A673 (cell line): ENCODE data around the gene CYBC1. TPM values are rescaled to one million over a fixed set of nuclear protein-coding genes. Genes with fewer than 3 reads are reported as not detected.

Experiments used
- BruUV-seq: library from RNA; stranded (reverse); fragments of 400-500 nt; replicated peaks from 2 replicates; lab custom pipeline; 2021; lab: Mats Ljungman, UMichigan
- CTCF ChIA-PET: fragments of 300-600 bp; sonication (Branson Sonifier 250); formaldehyde crosslinking; loops from one replicate; lab custom pipeline; 2022; ENCODE audit warnings: antibody characterized with exemption; lab: Charles Lee
- POLR2A ChIA-PET: fragments of 300-600 bp; sonication (Branson Sonifier 250); formaldehyde crosslinking; loops from one replicate; lab custom pipeline; 2022; ENCODE audit warnings: antibody characterized with exemption; ENCODE audit not compliant: low non-redundant PET; lab: Charles Lee
- DNase-seq: peaks from one replicate; pipeline ENCODE4 v3.0.0-alpha.2; 2015; ENCODE audit warnings: low spot score
- H3K27ac ChIP-seq: fragments of 200-600 bp; sonication (generic); 2 replicates; pipeline ENCODE4 v1.5.1; 2016; ENCODE audit warnings: mixed run types, low read depth, mild to moderate bottlenecking, mixed read lengths, antibody characterized with exemption, low read length; ENCODE audit not compliant: poor library complexity, severe bottlenecking
- H3K27me3 ChIP-seq: fragments of 200-600 bp; sonication (generic); replicated peaks from 2 replicates; pipeline ENCODE4 v1.6.1; 2017; ENCODE audit warnings: mixed run types, low read depth, mild to moderate bottlenecking, mixed read lengths, antibody characterized with exemption, low read length; ENCODE audit not compliant: insufficient read depth, poor library complexity
- H3K36me3 ChIP-seq: fragments of 200-600 bp; sonication (generic); 2 replicates; pipeline ENCODE4 v1.6.1; 2016; ENCODE audit warnings: mixed run types, mild to moderate bottlenecking, mixed read lengths, antibody characterized with exemption, low read length; ENCODE audit not compliant: insufficient read depth, poor library complexity, severe bottlenecking
- H3K4me1 ChIP-seq: fragments of 200-600 bp; sonication (generic); 2 replicates; pipeline ENCODE4 v1.6.1; 2017; ENCODE audit warnings: mixed run types, mild to moderate bottlenecking, mixed read lengths, antibody characterized with exemption, low read length; ENCODE audit not compliant: insufficient read depth, poor library complexity, severe bottlenecking
- H3K4me3 ChIP-seq: fragments of 200-600 bp; sonication (generic); 2 replicates; pipeline ENCODE4 v1.5.1; 2016; ENCODE audit warnings: low read depth, mixed run types, mild to moderate bottlenecking, mixed read lengths, low read length; ENCODE audit not compliant: poor library complexity, severe bottlenecking
- H3K9me3 ChIP-seq: fragments of 200-600 bp; sonication (generic); 2 replicates; pipeline ENCODE4 v1.6.1; 2016; ENCODE audit warnings: mixed run types, low read depth, mild to moderate bottlenecking, mixed read lengths, antibody characterized with exemption, low read length; ENCODE audit not compliant: poor library complexity, severe bottlenecking
- EZH2 ChIP-seq: fragments of 200-600 bp; sonication (generic); IDR thresholded peaks from 2 replicates; pipeline ENCODE4 v1.6.1; 2017; ENCODE audit warnings: borderline replicate concordance, low read depth, mild to moderate bottlenecking, mixed read lengths, antibody characterized with exemption, low read length; ENCODE audit not compliant: poor library complexity, severe bottlenecking
- intact Hi-C: fragments of 100-400 bp; cut with micrococcal nuclease; formaldehyde crosslinking; loops from one replicate; pipeline ENCODE4 v1.10.0; 2022; ENCODE audit not compliant: unreplicated experiment
- total RNA-seq: library from RNA; stranded (reverse); gene quantifications from 2 replicates; pipeline ENCODE4 v1.2.3, GENCODE V29; 2021
- TF ChIP-seq, protein P1 (sequence below): fragments of 300-800, 200-600 bp; sonication (generic); conservative IDR thresholded peaks from 2 replicates; pipeline ENCODE4 v1.5.1; 2017; ENCODE audit warnings: low read depth, mild to moderate bottlenecking, antibody characterized with exemption, low read length, moderate library complexity, mixed read lengths

Gene CYBC1
- total RNA-seq, 1 experiment from 2014 or later: 72.8 TPM

DNA sequence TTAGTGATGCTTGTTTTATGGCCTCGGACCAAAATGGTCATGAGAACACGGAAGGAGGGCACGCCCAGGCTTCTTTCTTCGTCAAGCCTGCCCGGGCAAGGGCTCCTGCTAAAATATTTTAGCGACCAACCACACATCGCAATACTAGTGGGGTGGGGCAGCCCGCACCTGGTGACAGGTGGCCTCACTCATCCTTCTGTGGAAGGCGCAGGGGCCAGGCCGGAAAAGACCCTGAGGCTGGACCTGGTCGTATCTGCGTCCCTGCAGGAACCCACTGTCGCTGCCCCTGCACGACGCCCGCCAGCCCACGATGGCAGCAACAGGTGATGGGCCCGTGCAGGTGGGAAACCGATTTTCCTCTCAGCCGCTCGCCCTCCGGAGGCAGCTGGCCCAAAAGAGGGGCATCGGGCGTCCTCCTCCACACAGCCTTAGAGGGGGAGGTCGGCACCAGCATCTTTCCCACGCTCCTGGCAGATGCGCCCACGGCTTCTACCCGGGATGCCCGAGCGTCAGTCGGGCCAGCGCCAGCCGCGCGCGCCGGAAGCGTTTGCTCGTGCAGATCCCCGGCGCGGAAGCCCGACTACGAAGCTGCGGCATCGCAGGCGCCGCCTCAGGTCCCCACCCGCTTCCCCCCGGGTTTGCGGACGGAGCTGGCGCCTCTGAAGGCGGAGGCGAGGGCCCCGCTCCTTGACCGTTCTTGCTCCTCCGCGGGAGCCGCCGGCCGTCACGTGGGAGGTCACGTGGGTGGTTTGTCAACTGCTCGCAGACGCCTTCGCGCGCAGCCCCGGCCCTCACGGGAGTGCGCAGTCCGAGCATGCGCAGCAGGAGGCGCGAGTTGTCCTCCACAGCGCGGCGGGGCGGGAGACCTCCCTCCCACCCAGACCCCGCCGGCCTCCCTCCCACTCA, 46.2 kb upstream of the CYBC1 start:
- ChIA-PET CTCF (no interaction called here), POLR2A (no interaction called here)
- Histone ChIP-seq H3K36me3 (no peaks in the 10 kb centered on the region), H3K27ac (peak overlapping the region; percentile 77), H3K4me3 (peak overlapping the region; percentile 61), H3K4me1 (no peaks in the 10 kb centered on the region), H3K9me3 (no peaks in the 10 kb centered on the region), H3K27me3 (no peaks in the 10 kb centered on the region)
- DNase-seq: peak; percentile 96
- BruUV-seq: no TSS peak
- intact Hi-C loops: no loop called here
- no peak for TF ChIP-seq EZH2
- TF ChIP-seq, protein P1, sequence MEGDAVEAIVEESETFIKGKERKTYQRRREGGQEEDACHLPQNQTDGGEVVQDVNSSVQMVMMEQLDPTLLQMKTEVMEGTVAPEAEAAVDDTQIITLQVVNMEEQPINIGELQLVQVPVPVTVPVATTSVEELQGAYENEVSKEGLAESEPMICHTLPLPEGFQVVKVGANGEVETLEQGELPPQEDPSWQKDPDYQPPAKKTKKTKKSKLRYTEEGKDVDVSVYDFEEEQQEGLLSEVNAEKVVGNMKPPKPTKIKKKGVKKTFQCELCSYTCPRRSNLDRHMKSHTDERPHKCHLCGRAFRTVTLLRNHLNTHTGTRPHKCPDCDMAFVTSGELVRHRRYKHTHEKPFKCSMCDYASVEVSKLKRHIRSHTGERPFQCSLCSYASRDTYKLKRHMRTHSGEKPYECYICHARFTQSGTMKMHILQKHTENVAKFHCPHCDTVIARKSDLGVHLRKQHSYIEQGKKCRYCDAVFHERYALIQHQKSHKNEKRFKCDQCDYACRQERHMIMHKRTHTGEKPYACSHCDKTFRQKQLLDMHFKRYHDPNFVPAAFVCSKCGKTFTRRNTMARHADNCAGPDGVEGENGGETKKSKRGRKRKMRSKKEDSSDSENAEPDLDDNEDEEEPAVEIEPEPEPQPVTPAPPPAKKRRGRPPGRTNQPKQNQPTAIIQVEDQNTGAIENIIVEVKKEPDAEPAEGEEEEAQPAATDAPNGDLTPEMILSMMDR: no peak

DNA sequence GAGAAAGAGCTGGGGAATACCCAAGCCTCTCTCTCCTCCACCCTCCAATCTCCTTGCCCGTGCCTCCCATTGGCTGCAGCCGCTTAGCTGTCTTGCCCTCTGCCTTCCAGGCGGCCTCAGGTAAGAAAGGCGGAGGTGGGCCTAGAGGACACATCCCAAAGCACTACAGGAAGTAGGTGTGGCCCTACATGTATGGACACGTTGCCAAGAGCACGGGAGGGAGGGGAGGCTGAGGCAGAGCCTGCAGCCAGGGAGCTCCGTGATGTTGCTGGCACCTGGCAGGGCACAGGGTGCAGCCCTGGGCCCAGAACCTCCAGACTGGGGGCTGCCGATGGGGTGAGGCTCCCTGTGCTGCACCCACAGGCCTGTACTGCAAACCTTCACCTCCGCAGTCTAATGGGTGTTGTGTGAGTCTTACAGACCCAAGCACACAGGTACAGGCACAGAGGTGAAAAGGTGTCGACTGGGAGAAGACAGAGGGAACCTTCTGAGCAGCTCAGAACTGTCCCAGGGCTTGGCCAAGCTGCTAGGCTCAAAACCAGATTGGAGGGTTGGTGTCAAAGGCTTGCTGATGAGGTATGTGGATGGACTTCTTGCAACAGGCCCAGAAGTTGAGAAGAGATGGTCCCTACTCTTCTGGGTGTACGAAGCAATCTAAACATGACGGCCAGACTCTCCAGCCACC, 45.4 kb upstream of the CYBC1 start:
- H3K9me3 ChIP-seq: no peaks in the 10 kb centered on the region
- no peak for DNase-seq
- POLR2A ChIA-PET: no interaction called here
- BruUV-seq: no TSS peak
- H3K27ac ChIP-seq: no peak overlapping the region
- H3K4me3 ChIP-seq: no peak overlapping the region
- H3K36me3 ChIP-seq: no peaks in the 10 kb centered on the region
- intact Hi-C loops: no loop called here
- CTCF ChIA-PET: no interaction called here
- no peak for TF ChIP-seq EZH2
- TF ChIP-seq, protein P1: no peak
- H3K4me1 ChIP-seq: no peaks in the 10 kb centered on the region
- H3K27me3 ChIP-seq: no peaks in the 10 kb centered on the region

DNA sequence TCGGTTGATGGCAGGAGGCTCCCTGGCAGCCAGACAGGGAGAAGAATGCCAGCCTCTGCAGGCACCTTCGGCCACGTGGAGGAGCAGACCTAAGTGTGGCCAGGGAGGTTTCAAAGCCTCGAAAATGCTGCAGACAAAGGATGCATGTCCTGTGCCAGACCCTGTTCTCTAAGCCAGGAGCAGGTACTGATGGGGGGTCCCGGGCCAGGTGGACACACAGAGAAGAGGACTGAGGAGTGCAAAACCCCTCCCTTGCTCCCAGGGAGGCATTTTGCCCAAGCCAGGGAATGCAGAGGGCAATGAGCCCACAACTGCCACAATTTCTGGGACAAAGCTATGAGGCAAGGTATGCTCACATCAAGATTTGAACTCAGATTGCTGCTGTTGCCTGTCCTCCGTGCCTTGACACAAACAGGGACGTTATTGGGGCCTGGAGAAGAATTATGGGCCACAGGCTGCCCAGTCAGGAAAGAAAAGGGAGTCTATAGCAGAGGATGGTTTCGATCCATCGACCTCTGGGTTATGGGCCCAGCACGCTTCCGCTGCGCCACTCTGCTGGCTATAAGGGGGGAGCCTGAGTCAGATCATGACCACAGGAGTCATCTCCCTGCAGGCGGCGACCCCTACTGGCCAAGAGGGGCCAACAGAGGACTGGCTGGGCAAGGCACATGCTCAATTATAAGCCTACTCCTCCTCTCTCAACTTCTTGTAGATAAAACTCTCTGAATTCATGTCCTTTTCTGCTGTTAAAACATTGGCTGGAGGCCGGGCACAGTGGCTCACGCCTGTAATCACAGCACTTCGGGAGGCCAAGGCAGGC, 43.9 kb upstream of the CYBC1 start:
- no TSS peak for BruUV-seq

More for the DNA sequence above, 43.9 kb upstream of the CYBC1 start:
- no peaks in the 10 kb centered on the region for H3K36me3 ChIP-seq
- no peaks in the 10 kb centered on the region for H3K27me3 ChIP-seq
- ChIA-PET POLR2A (no interaction called here), CTCF (interaction anchor here (0.6 kb wide), 1 partner anchor 457 kb away, joined by 3 read pairs; the partner anchor contains the start of gene DCXR)
- H3K4me1 ChIP-seq: no peaks in the 10 kb centered on the region
- no peaks in the 10 kb centered on the region for H3K9me3 ChIP-seq
- intact Hi-C loops: no loop called here
- DNase-seq: peak; percentile 96
- no peak overlapping the region for H3K27ac ChIP-seq
- TF ChIP-seq EZH2: no peak
- TF ChIP-seq, protein P1: peak; percentile 82
- no peak overlapping the region for H3K4me3 ChIP-seq
